Central memory CD8-positive, alpha-beta T cell (primary cell): ENCODE results near the gene PROKR2.

Source experiments
- ATAC-seq: fragments of 150-1000 bp; cut with Tn5 transposase; replicated peaks from 2 replicates; pipeline ENCODE4 v1.10.0; 2022; ENCODE audit warnings: mild to moderate bottlenecking, moderate FRiP score, moderate number of reproducible peaks; ENCODE audit not compliant: poor library complexity, severe bottlenecking; ENCODE audit errors: extremely low read depth
- DNase-seq, 2 donors: peaks; one replicate each; pipeline ENCODE4 v3.0.0; 2021; ENCODE audit warnings: low spot score in 2 of 2
- H3K27ac Mint-ChIP-seq: one replicate; pipeline ENCODE4 v1.8.0; 2022; ENCODE audit warnings: low read depth, mild to moderate bottlenecking, moderate library complexity, mixed read lengths
- H3K27me3 Mint-ChIP-seq: one replicate; pipeline ENCODE4 v1.8.0; 2022; ENCODE audit warnings: mixed read lengths
- H3K36me3 Mint-ChIP-seq: one replicate; pipeline ENCODE4 v1.8.0; 2022; ENCODE audit warnings: mild to moderate bottlenecking, moderate library complexity, mixed read lengths; ENCODE audit not compliant: insufficient read depth
- H3K4me1 Mint-ChIP-seq: one replicate; pipeline ENCODE4 v1.8.0; 2022; ENCODE audit warnings: mixed read lengths
- H3K4me3 Mint-ChIP-seq: one replicate; pipeline ENCODE4 v1.8.0; 2022; ENCODE audit warnings: mild to moderate bottlenecking, moderate library complexity, mixed read lengths
- H3K9me3 Mint-ChIP-seq: one replicate; pipeline ENCODE4 v1.8.0; 2022; ENCODE audit warnings: mixed read lengths

PROKR2 gene

DNA sequence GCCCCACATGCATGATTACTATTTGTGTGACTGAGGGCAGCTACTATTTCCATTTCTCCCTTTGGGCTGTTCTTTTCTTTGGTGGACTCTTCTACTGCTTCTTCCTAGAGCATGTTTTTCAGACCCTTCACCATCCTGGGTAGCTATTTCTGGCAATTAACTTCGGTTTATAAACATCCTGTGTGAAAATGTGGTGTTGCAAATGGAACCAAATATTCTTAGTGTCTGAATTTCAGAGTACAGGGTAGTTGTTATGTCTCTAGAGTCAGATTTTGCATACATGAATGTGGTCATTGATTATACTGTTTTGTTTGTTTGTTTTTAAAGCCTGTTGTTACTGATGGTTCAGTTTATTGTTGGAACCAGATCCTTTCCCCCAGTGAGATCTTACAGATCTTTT lies 49.7 kb downstream of the PROKR2 start:
- peak; percentile 85 for ATAC-seq
- Mint-ChIP-seq H3K27me3 (no peaks in the 10 kb centered on the region), H3K27ac (peak overlapping the region; percentile 72), H3K4me3 (peak overlapping the region; percentile 59), H3K4me1 (peaks cover 31% of the 10 kb centered on the region), H3K9me3 (no peaks in the 10 kb centered on the region), H3K36me3 (no peaks in the 10 kb centered on the region)
- DNase-seq: no peak
